OCI-LY1 (cell line): Measurements from ENCODE around the gene RAPGEF5.

Experiments
- CTCF ChIP-seq: fragments of 200-600 bp; sonication (generic), shearing (Covaris generic); IDR thresholded peaks from 2 replicates; pipeline ENCODE4 v1.5.1; 2017; ENCODE audit warnings: mild to moderate bottlenecking, antibody characterized with exemption, low read length, moderate library complexity, mixed read lengths
- EZH2 ChIP-seq: fragments of 200-600 bp; sonication (generic), shearing (Covaris generic); IDR thresholded peaks from 2 replicates; pipeline ENCODE4 v1.8.0; 2017; ENCODE audit warnings: borderline replicate concordance, mixed run types, mild to moderate bottlenecking, antibody characterized with exemption, low read length, moderate library complexity, mixed read lengths

- TF ChIP-seq CTCF, result no peak
- no peak for TF ChIP-seq EZH2
Measured at GRCh38 chr7:22280031-22280430, 76.9 kb downstream of the RAPGEF5 start.
